CD4-positive, alpha-beta T cell treated with Interleukin-15 for 1 hour (primary cell): Measurements from ENCODE around the gene TMEM203.
"Not testable (repeated sequence)": the region's sequence is repeated elsewhere in the genome, so short reads cannot be mapped to it uniquely, and the experiment has no call there.

Experiments used
- DNase-seq: peaks from one replicate; pipeline ENCODE4 v3.0.0-alpha.2; 2020

TMEM203 gene

DNA sequence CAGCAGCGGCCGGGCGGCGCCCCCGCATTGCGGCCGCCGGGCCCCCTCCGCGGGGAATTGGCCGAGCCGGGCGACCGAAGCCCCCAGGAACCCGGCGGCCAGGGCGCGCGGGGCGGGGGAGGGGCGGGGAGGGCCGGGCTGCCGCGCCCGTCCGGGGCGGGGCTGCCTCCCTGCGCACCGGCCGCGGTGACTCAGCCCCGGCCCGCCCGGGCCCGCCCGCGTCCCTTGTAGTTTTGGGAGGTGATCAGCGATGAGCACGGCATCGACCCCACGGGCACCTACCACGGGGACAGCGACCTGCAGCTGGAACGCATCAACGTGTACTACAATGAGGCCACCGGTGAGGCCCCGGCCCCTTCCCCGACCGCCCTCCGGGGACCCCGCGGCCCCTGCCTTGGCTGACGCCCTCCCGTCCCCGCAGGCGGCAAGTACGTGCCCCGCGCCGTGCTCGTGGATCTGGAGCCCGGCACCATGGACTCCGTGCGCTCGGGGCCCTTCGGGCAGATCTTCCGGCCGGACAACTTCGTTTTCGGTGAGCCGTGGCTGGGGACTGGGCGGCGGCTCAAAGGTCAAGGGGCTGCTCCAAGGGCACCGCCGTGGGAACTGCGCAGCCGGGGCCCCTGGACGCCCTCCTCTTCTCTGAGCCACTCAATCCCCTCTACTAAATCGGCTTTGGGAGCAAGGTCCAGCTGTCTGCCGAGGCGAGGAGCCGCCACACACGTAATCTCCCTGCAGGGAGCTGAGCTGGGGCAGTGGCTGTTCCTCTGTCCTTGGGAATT is 36.2 kb upstream of the TMEM203 start:
- DNase-seq, result peak; percentile 64

- DNase-seq, result peak; percentile 100
Measured at GRCh38 chr9:137240841-137241489, 35.5 kb upstream of the TMEM203 start, which contains the start of gene TUBB4B. Gene TUBB4B (plus strand): TSS chr9:137241287. CDS start chr9:137241361, 74 bp downstream.

- DNase-seq, result peak; percentile 72
Measured at GRCh38 chr9:137240318-137240840, 34.9 kb upstream of the TMEM203 start.

- not testable (repeated sequence) for DNase-seq
Measured at GRCh38 chr9:137239541-137240200, 34.2 kb upstream of the TMEM203 start.

GRCh38 chr9:137237759-137238726 is 32.6 kb upstream of the TMEM203 start:
- no peak for DNase-seq

GRCh38 chr9:137236936-137237421 is 31.5 kb upstream of the TMEM203 start:
- no peak for DNase-seq

DNA sequence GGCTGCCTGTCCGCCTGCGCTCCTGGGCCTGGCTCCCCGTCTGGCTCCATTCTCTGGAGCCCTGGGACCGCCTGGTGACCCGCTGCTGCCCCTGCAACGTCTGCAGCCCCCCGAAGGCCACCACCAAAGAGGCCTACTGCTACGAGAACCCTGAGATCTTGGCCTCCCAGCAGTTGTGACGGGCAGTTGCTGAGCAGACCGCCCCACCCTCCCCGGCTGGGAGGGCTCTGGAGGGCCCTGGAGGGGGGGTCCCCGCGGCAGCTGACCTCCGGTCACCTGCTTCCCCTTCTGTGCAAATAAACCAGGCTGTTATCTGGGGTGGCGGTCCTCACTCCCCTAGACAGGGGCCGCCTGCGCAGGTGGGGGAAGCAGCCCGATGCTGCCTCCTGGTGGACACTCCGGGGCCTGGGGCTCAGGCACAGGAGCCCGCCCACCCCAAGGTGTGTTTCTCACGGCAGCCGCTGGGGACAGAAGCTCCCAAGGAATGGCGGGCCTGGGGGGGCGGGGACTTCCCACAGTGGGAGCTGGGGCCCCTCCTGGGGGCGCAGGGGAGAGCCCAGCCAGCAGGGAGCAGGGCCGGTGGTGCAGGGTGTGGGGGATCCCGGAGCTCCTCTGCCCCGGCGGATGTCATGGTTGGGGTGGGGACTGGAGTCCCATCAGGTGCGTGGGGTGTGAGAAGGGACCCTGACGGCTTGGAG is 30.9 kb upstream of the TMEM203 start:
- DNase-seq, result peak; percentile 88

DNA sequence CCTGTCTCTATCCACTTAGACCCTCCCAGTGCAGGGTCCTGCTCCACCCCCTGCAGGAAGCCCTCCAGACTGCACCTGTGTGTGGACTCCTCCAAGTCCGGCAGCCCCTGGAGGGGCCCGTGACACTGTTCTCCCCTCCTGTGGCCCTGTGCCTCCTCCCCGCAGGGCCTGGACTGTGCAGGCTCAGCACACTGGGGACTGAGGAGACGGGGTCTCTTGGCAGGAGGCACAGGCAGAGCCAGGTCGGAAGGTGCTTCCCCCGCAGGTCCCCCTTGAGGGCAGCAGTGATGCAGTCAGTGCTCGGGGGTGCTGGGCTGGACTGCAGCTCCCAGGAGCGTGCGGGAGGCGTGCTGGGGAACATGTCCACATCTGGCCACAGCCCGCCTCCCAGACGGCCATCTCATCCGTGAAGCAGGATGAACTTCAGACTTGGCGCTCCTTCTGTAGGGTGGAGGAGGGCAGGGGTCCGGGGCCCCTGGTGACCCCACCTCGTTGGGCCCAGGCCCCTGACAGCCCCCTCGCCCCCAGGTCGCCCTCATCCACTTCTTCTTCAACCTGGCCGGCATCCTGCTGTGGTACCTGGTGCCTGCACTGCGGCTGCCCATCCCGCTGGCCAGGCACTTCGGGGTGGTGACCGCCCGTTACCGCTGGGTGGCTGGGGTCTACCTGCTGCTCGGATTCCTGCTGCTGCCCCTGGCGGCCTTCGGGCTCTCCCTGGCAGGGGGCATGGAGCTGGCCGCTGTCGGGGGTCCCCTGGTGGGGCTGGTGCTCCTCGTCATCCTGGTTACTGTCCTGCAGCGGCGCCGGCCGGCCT is 30.2 kb upstream of the TMEM203 start:
- no peak for DNase-seq

GRCh38 chr9:137234758-137235423 is 29.4 kb upstream of the TMEM203 start:
- DNase-seq, result no peak

- no peak for DNase-seq
Measured at GRCh38 chr9:137234055-137234697, 28.7 kb upstream of the TMEM203 start.

DNA sequence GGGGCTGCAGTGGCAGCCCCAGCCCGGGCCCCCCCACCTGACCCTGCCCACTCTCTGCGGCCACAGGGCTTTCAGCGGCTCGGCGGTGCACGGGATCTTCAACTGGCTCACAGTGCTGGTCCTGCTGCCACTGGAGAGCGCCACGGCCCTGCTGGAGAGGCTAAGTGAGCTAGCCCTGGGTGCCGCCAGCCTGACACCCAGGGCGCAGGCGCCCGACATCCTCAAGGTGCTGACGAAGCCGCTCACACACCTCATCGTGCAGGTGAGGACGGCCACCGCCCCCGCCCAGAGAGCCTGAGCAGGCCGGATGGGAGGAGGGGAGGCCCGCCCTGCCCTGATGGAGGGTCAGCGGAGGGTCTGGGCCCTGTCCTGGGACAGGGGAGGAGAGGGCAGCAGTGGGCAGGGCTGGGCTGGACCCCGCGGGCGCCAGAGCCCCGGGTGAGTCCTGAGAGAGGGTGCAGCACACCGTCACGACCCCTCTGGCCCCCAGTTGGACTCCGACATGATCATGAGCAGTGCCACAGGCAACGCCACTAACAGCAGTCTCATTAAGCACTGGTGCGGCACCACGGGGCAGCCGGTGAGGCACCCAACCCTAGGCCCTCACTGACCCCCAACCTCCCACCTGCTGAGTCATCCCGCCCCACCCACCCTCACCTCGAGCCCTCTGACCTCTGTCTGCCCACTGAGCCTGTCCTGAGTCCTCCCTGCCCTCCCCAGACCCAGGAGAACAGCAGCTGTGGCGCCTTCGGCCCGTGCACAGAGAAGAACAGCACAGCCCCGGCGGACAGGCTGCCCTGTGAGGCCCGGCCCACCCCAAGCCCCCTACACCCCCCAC is 27.9 kb upstream of the TMEM203 start:
- DNase-seq, result no peak

DNA sequence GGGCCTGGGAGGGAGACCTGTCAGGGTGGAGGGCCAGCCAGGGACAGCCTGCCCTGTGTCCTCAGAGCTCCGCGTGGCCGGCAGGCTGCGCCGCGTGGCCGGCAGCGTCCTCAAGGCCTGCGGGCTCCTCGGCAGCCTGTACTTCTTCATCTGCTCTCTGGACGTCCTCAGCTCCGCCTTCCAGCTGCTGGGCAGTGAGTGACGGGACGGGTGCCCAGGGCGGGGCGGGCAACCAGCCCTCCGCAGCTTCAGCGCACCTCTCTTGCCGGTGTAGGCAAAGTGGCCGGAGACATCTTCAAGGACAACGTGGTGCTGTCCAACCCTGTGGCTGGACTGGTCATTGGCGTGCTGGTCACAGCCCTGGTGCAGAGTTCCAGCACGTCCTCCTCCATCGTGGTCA is 27.1 kb upstream of the TMEM203 start:
- no peak for DNase-seq

DNA sequence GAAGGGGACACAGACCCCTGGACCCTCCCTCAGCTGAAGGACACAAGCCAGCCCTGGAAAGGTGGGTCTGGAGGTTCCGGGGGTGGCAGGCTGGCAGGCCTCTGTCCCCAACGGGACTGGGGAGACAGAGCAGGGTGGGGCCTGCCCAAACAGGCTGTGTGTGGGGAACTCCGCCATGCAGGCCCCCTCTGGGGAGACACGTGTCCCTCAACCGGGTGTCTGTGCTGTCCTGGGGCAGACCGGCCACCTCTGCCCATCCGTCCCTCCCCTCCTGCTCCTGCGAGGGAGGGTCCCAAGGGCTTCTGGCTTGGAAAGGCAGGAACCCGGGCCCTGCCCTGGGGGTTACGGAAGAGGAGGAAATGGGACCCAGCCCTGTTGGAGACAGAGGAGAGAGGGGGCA is 26.7 kb upstream of the TMEM203 start:
- no peak for DNase-seq

- no peak for DNase-seq
Measured at GRCh38 chr9:137231372-137232039, 26.1 kb upstream of the TMEM203 start.

- DNase-seq, result no peak
Measured at GRCh38 chr9:137230705-137231371, 25.4 kb upstream of the TMEM203 start, which contains the start of gene SLC34A3. Gene SLC34A3 (plus strand): TSS chr9:137230901. CDS start chr9:137231703, 802 bp downstream.

DNA sequence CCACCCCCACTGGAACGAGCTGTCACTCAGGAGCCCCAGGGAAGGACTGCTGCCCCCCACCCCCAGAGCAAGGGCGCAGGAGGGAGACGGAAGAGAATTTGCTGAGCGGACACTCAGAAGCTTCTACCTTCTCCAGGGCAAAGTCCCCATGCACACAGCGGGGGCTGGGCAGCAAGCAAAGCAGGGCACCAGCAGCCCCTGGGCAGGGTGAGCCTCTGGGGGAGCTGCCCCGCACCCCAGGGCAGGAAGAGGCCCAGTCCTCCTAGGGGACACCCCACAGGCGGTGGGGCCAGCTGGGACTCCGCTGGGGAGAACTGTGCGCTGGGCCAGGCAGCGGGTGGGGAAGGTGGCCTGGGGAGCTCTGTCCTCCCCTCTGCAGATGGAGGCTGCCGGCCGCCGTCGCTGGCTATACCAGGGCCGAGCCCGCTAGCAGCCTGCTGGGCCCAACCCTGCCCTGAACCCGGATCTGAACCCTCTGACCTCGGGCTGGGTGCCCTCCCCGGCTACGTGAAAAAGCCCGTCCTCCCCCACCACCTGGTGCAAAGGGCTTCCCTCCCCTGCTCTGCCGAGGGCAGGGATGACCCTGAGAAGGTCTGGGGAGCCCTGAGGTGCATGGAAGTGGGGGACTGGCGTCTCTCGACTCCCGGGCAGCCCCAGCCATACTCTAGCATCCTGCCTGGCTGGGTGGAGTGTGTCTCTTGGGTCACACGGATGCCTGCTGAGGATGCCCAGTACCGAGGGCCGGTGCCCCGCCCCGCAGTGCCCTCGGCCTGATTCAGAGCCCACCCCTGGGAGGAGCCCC is 24.7 kb upstream of the TMEM203 start:
- no peak for DNase-seq
